ENCODE measurements around the gene DSC2. TPM values are rescaled to one million over a fixed set of nuclear protein-coding genes. Genes with fewer than 3 reads are reported as not detected.

Gene DSC2
- total RNA-seq, 4 donors from 2014 or later, result 14.5 to 113 (median 86.1) TPM

DNA sequence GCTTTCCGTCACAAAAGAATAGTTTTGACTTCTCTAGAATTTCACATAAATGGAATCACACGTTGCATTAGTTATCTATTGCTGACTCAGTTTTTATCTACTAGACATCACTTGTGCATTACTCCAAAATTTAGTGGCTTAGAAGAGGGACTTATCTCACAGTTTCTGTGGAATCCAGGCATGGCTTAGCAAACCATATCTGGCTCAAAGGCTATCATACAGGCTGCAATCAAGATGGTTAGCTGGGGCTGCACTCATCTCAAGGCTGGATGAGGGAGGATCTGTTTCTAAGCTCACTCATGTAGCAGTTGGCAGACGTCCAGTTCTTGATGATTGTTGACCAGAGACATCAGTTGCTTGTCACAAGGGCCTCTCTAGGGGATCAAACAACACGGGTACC lies 53.0 kb downstream of the DSC2 start:
- no peak for DNase-seq
- WGBS, 2 donors (ENCODE audit: low coverage in 1 of 2), result 44 to 51% methylated on average over 3 to 4 of the region's 4 CpGs

DNA sequence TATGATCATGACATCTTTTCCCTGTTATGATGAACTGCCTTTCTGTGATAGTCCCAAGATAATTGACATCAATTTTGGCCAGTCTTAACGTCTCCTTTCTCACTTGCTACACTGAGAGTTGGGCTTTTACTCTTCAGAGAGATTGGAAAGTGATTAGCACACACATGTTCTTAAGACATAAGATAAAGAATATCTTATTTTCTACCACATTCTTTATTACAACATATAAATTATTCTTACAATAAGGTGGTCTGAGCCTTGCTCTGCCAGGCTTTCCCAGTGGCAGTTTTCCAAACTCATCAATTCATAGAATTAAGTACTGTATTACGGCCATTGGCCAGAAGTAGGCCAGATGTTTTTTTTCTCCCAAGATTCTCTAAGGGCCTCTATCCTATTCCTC lies 54.0 kb downstream of the DSC2 start:
- TF ChIP-seq EP300 (IDR thresholded peaks at IDR 0.05; ENCODE audit: low read depth) (no peak), POLR2AphosphoS5 (IDR thresholded peaks at IDR 0.05) (no peak), POLR2A (IDR thresholded peaks at IDR 0.05) (no peak)
- TF ChIP-seq, protein P1, sequence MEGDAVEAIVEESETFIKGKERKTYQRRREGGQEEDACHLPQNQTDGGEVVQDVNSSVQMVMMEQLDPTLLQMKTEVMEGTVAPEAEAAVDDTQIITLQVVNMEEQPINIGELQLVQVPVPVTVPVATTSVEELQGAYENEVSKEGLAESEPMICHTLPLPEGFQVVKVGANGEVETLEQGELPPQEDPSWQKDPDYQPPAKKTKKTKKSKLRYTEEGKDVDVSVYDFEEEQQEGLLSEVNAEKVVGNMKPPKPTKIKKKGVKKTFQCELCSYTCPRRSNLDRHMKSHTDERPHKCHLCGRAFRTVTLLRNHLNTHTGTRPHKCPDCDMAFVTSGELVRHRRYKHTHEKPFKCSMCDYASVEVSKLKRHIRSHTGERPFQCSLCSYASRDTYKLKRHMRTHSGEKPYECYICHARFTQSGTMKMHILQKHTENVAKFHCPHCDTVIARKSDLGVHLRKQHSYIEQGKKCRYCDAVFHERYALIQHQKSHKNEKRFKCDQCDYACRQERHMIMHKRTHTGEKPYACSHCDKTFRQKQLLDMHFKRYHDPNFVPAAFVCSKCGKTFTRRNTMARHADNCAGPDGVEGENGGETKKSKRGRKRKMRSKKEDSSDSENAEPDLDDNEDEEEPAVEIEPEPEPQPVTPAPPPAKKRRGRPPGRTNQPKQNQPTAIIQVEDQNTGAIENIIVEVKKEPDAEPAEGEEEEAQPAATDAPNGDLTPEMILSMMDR (IDR thresholded peaks at IDR 0.05), result no peak
- Histone ChIP-seq H3K9me3 (no peaks in the 10 kb centered on the region), H3K4me3 (no peak overlapping the region), H3K4me1 (no peaks in the 10 kb centered on the region), H3K27me3 (peaks cover 26% of the 10 kb centered on the region), H3K36me3 (no peaks in the 10 kb centered on the region), H3K27ac (no peak overlapping the region)
- in situ Hi-C loops (cut with MboI; ENCODE audit: low pct_ligation_motif_present in 1 of 4, low pct_unique_long_range_greater_than_20kb in 1 of 4, low sequenced_read_pairs in 3 of 4) (no loop called here), intact Hi-C loops (cut with DNase I; ENCODE audit: low total_unique reads) (no loop called here)
- DNase-seq, result no peak
- WGBS, 2 donors (ENCODE audit: low coverage in 1 of 2), result 40 to 62% methylated on average over 2 of the region's 2 CpGs

More for the DNA sequence above, 53.0 kb downstream of the DSC2 start:
- Histone ChIP-seq H3K4me3 (no peak overlapping the region), H3K36me3 (no peaks in the 10 kb centered on the region), H3K27ac (no peak overlapping the region), H3K27me3 (peaks cover 16% of the 10 kb centered on the region), H3K9me3 (no peaks in the 10 kb centered on the region), H3K4me1 (no peaks in the 10 kb centered on the region)
- in situ Hi-C loops (cut with MboI; ENCODE audit: low pct_ligation_motif_present in 1 of 4, low pct_unique_long_range_greater_than_20kb in 1 of 4, low sequenced_read_pairs in 3 of 4), result no loop called here
- intact Hi-C loops (cut with DNase I; ENCODE audit: low total_unique reads), result no loop called here
- no peak for TF ChIP-seq EP300 (IDR thresholded peaks at IDR 0.05; ENCODE audit: low read depth)

DNA sequence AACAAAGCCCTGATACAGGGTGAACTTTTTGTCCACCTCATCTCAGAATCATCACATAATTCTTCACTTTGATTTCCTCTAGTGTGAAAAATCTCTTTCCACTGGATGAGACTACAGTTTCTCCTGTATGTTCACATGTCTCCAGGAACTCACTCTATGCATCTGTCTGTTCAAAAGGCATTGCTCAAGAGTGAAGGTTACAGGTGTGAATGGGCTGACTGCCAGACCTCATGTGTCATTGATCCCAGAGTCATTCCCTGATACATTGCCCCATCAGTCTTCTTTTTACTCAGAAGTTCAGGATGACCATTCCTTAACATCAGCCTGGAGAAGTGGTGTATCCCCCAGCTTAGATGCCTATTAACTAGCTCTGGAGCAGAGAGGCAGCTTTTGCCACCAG lies 55.3 kb downstream of the DSC2 start:
- no peaks in the 10 kb centered on the region for H3K9me3 ChIP-seq
- H3K4me1 ChIP-seq, result peaks cover 0 to 12% (median 7%) of the 10 kb centered on the region in 4 donors
- H3K27me3 ChIP-seq, result peaks cover 39% of the 10 kb centered on the region
- no peak for DNase-seq
- H3K27ac ChIP-seq, result no peak overlapping the region
- intact Hi-C loops (cut with DNase I; ENCODE audit: low total_unique reads), result no loop called here
- in situ Hi-C loops (cut with MboI; ENCODE audit: low pct_ligation_motif_present in 1 of 4, low pct_unique_long_range_greater_than_20kb in 1 of 4, low sequenced_read_pairs in 3 of 4), result no loop called here
- H3K4me3 ChIP-seq, result no peak overlapping the region
- TF ChIP-seq, protein P1 (IDR thresholded peaks at IDR 0.05), result no peak
- TF ChIP-seq EP300 (IDR thresholded peaks at IDR 0.05; ENCODE audit: low read depth) (no peak), POLR2A (IDR thresholded peaks at IDR 0.05) (no peak), POLR2AphosphoS5 (IDR thresholded peaks at IDR 0.05) (no peak)
- no peaks in the 10 kb centered on the region for H3K36me3 ChIP-seq

DNA sequence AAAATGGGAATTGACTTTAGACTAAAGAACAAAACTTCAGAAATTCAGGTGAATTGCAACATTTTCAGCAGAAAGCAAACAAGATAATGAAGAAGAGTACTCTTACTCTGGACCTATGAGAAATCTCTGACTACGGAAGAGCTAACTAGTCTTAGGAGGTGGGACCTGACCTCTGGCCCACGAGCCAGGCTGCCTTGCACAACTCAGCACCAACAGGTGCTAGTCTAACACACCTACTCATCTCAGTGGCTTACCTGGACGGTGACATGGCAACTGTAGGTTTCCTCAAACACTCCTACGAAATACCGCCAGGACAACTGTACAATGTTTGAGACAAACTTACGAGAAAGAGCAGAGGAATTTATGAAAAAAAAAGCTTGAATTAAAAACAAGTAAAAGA lies 56.6 kb downstream of the DSC2 start:
- peaks cover 52% of the 10 kb centered on the region for H3K27me3 ChIP-seq
- WGBS, 2 donors (ENCODE audit: low coverage in 1 of 2), result 72 to 82% methylated on average over 3 to 6 of the region's 6 CpGs

DNA sequence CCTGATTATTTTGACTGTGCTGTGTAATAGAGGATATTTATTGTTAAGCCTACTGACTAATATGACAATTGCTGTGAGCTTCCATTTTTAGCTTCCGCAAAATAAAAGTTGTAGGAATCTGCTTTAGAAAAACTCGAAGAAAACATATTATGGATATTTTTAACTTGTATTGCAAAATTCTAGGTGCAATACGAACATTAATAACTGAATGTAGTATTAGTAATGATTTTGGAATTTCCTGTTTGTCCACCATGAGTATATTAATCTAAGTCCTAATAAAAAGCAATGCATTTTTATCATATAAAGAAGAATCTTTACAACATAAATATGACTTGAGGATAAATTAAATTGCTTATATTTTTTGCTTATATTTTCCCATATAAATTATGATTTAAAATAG lies 57.3 kb downstream of the DSC2 start:
- peaks cover 0 to 26% (median 20%) of the 10 kb centered on the region in 4 donors for H3K4me1 ChIP-seq
- TF ChIP-seq POLR2AphosphoS5 (IDR thresholded peaks at IDR 0.05) (no peak), EP300 (IDR thresholded peaks at IDR 0.05; ENCODE audit: low read depth) (no peak), POLR2A (IDR thresholded peaks at IDR 0.05) (no peak)
- TF ChIP-seq, protein P1 (IDR thresholded peaks at IDR 0.05), result no peak
- H3K4me3 ChIP-seq, result no peak overlapping the region
- H3K9me3 ChIP-seq, result no peaks in the 10 kb centered on the region
- no peak for DNase-seq
- in situ Hi-C loops (cut with MboI; ENCODE audit: low pct_ligation_motif_present in 1 of 4, low pct_unique_long_range_greater_than_20kb in 1 of 4, low sequenced_read_pairs in 3 of 4), result no loop called here
- intact Hi-C loops (cut with DNase I; ENCODE audit: low total_unique reads), result no loop called here
- WGBS, 2 donors (ENCODE audit: low coverage in 1 of 2), result 64 to 78% methylated on average over 3 of the region's 3 CpGs
- H3K36me3 ChIP-seq, result no peaks in the 10 kb centered on the region
- H3K27me3 ChIP-seq, result peaks cover 59% of the 10 kb centered on the region
- H3K27ac ChIP-seq, result no peak overlapping the region

More for the DNA sequence above, 56.6 kb downstream of the DSC2 start:
- H3K27ac ChIP-seq, result no peak overlapping the region
- H3K9me3 ChIP-seq, result no peaks in the 10 kb centered on the region
- H3K4me1 ChIP-seq, result peaks cover 0 to 25% (median 20%) of the 10 kb centered on the region in 4 donors
- H3K36me3 ChIP-seq, result no peaks in the 10 kb centered on the region
- intact Hi-C loops (cut with DNase I; ENCODE audit: low total_unique reads), result no loop called here
- in situ Hi-C loops (cut with MboI; ENCODE audit: low pct_ligation_motif_present in 1 of 4, low pct_unique_long_range_greater_than_20kb in 1 of 4, low sequenced_read_pairs in 3 of 4), result no loop called here
- no peak for TF ChIP-seq POLR2A (IDR thresholded peaks at IDR 0.05)
- TF ChIP-seq, protein P1 (IDR thresholded peaks at IDR 0.05), result no peak
- no peak for TF ChIP-seq POLR2AphosphoS5 (IDR thresholded peaks at IDR 0.05)
- no peak overlapping the region for H3K4me3 ChIP-seq
- DNase-seq, result no peak
